Measurements from ENCODE around the gene CGB7. TPM values are rescaled to one million over a fixed set of nuclear protein-coding genes. Genes with fewer than 3 reads are reported as not detected.

Gene CGB7
- total RNA-seq, 4 donors from 2014 or later = 2.9 to 27.4 (median 4.3) TPM

- no peak for TF ChIP-seq POLR2AphosphoS5 (IDR thresholded peaks at IDR 0.05)
- TF ChIP-seq EP300 (IDR thresholded peaks at IDR 0.05) = no peak
- no peak for TF ChIP-seq CTCF (IDR thresholded peaks at IDR 0.05)
- no peak for TF ChIP-seq POLR2A (IDR thresholded peaks at IDR 0.05)
- Histone ChIP-seq H3K9me3 (no peaks in the 10 kb centered on the region), H3K4me1 (peaks cover 17% of the 10 kb centered on the region), H3K27me3 (peaks cover 56% of the 10 kb centered on the region), H3K4me3 (peak overlapping the region; percentile 38), H3K36me3 (no peaks in the 10 kb centered on the region), H3K27ac (no peak overlapping the region)
- no peak for DNase-seq (ENCODE audit: low spot score in 2 of 2)
- 7% methylated on average over 13 of the region's 93 CpGs for WGBS
Measured at GRCh38 chr19:49071860-49072547, 14.5 kb upstream of the CGB7 start.

- no peak overlapping the region for H3K4me3 ChIP-seq
- WGBS = 96% methylated on average over 21 of the region's 21 CpGs
- H3K27me3 ChIP-seq = peaks cover 71% of the 10 kb centered on the region
Measured at GRCh38 chr19:49070416-49070815, 12.9 kb upstream of the CGB7 start.

GRCh38 chr19:49069026-49069425 lies 11.5 kb upstream of the CGB7 start:
- TF ChIP-seq POLR2A (IDR thresholded peaks at IDR 0.05) = no peak
- Histone ChIP-seq H3K4me1 (peaks cover 32% of the 10 kb centered on the region), H3K4me3 (no peak overlapping the region), H3K27me3 (peaks cover 79% of the 10 kb centered on the region), H3K9me3 (no peaks in the 10 kb centered on the region), H3K36me3 (no peaks in the 10 kb centered on the region), H3K27ac (no peak overlapping the region)
- WGBS = 97% methylated on average over 9 of the region's 9 CpGs
- DNase-seq (ENCODE audit: low spot score in 2 of 2) = no peak

More at GRCh38 chr19:49070416-49070815, 12.9 kb upstream of the CGB7 start:
- DNase-seq (ENCODE audit: low spot score in 2 of 2) = no peak
- no peak overlapping the region for H3K27ac ChIP-seq
- H3K36me3 ChIP-seq = no peaks in the 10 kb centered on the region
- no peaks in the 10 kb centered on the region for H3K9me3 ChIP-seq
- no peak for TF ChIP-seq POLR2AphosphoS5 (IDR thresholded peaks at IDR 0.05)
- no peak for TF ChIP-seq EP300 (IDR thresholded peaks at IDR 0.05)
- TF ChIP-seq CTCF (IDR thresholded peaks at IDR 0.05) = no peak
- no peak for TF ChIP-seq POLR2A (IDR thresholded peaks at IDR 0.05)
- H3K4me1 ChIP-seq = peaks cover 20% of the 10 kb centered on the region

- Histone ChIP-seq H3K4me1 (peaks cover 28% of the 10 kb centered on the region), H3K9me3 (no peaks in the 10 kb centered on the region), H3K27ac (no peak overlapping the region), H3K4me3 (no peak overlapping the region), H3K36me3 (no peaks in the 10 kb centered on the region), H3K27me3 (peaks cover 75% of the 10 kb centered on the region)
- no peak for DNase-seq (ENCODE audit: low spot score in 2 of 2)
- TF ChIP-seq EP300 (IDR thresholded peaks at IDR 0.05) (no peak), CTCF (IDR thresholded peaks at IDR 0.05) (no peak)
- whole genome bisulfite sequencing = 43% methylated on average over 3 of the region's 3 CpGs
Measured at GRCh38 chr19:49067554-49067953, 10.0 kb upstream of the CGB7 start.

- Histone ChIP-seq H3K27me3 (peaks cover 69% of the 10 kb centered on the region), H3K36me3 (no peaks in the 10 kb centered on the region), H3K4me1 (peaks cover 21% of the 10 kb centered on the region), H3K4me3 (no peak overlapping the region), H3K27ac (no peak overlapping the region), H3K9me3 (no peaks in the 10 kb centered on the region)
- DNase-seq (ENCODE audit: low spot score in 2 of 2) = no peak
- 50% methylated on average over 12 of the region's 13 CpGs for WGBS
- TF ChIP-seq POLR2A (IDR thresholded peaks at IDR 0.05) (no peak), CTCF (IDR thresholded peaks at IDR 0.05) (no peak), EP300 (IDR thresholded peaks at IDR 0.05) (no peak)
Measured at GRCh38 chr19:49065905-49066512, 8.5 kb upstream of the CGB7 start.

Measured in suprapubic skin (tissue), 4 donors.